SK-N-SH (cell line): ENCODE results near the gene GSTM4.

ENCODE experiments used
- ELF1 ChIP-seq: IDR thresholded peaks from 2 replicates; pipeline ENCODE4 v1.4.0; 2012
- EP300 ChIP-seq, 2 experiments: IDR thresholded peaks; 2 replicates each; pipeline versions ENCODE4 v1.4.0 to v1.6.1; 2012; ENCODE audit warnings: borderline replicate concordance in 1 of 2, low read depth in 1 of 2, low read length in 1 of 2
- EZH2phosphoT487 ChIP-seq: fragments of 200-600 bp; sonication (generic); IDR thresholded peaks from 2 replicates; pipeline ENCODE4 v1.6.1; 2017; ENCODE audit warnings: low read depth, mixed run types, mild to moderate bottlenecking, antibody characterized with exemption, moderate library complexity, borderline replicate concordance
- FOXJ3 ChIP-seq: sonication (generic); formaldehyde crosslinking; IDR thresholded peaks from 2 replicates; pipeline ENCODE4 v1.5.1; 2020; ENCODE audit warnings: mild to moderate bottlenecking, missing genetic modification reagents
- JUND ChIP-seq: IDR thresholded peaks from 2 replicates; pipeline ENCODE4 v1.4.0; 2012
- MXI1 ChIP-seq: IDR thresholded peaks from 2 replicates; pipeline ENCODE4 v1.6.1; 2012; ENCODE audit warnings: mild to moderate bottlenecking, low read depth, low read length, improper control_type of control experiment
- POLR2AphosphoS5 ChIP-seq: IDR thresholded peaks from 2 replicates; pipeline ENCODE4 v1.6.1; 2012; ENCODE audit warnings: low read depth, low read length
- RFX5 ChIP-seq: IDR thresholded peaks from 2 replicates; pipeline ENCODE4 v1.6.1; 2012; ENCODE audit warnings: mild to moderate bottlenecking, improper control_type of control experiment, low read length
- TCF12 ChIP-seq: IDR thresholded peaks from 2 replicates; pipeline ENCODE4 v1.4.0; 2012
- YY1 ChIP-seq: IDR thresholded peaks from 2 replicates; pipeline ENCODE4 v1.4.0; 2012; ENCODE audit warnings: low read depth, mild to moderate bottlenecking
- TF ChIP-seq, protein P1 (sequence below): fragments of 150-350 bp; IDR thresholded peaks from 2 replicates; pipeline ENCODE4 v1.6.1; 2017; ENCODE audit warnings: antibody characterized with exemption, low read length, low read depth, borderline replicate concordance
- TF ChIP-seq, protein P2 (sequence below): fragments of 200-600 bp; sonication (generic); IDR thresholded peaks from 2 replicates; pipeline ENCODE4 v1.6.1; 2017; ENCODE audit warnings: antibody characterized with exemption, mild to moderate bottlenecking, moderate library complexity
- TF ChIP-seq, protein P3 (sequence below): IDR thresholded peaks from 2 replicates; pipeline ENCODE4 v1.4.0; 2012; ENCODE audit warnings: low read depth
- TF ChIP-seq, protein P4 (sequence below): IDR thresholded peaks from 2 replicates; pipeline ENCODE4 v1.4.0; 2012; ENCODE audit warnings: low read depth, borderline replicate concordance

DNA sequence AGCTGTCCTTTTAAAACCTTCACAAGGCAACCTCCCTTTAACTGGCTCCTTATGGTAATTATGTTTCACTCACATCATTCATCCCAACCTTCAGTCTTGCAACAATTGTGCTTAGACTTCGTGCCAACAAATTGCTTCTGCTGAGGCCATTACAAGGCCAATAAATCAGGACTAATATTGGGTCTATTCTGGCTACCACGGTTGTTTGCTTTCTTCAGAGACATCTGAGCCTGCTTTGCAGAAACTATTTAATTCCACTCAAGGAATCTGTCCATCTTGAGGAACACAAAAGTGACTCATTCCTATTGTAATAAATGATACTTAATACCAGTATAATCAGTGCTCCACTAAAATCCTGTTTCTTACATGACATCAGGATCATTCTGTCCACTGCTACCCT, 2.6 kb upstream of the GSTM4 start:
- TF ChIP-seq JUND (no peak), POLR2AphosphoS5 (no peak), EZH2phosphoT487 (no peak), EP300 (IDR thresholded peaks at IDR 0.05; ENCODE audit: borderline replicate concordance in 1 of 2, low read depth in 1 of 2, low read length in 1 of 2) (no peak), MXI1 (no peak), RFX5 (no peak), TCF12 (peak; percentile 25; the same call in 1 of the 2 replicates), YY1 (no peak), FOXJ3 (no peak), ELF1 (no peak)
- TF ChIP-seq, protein P1, sequence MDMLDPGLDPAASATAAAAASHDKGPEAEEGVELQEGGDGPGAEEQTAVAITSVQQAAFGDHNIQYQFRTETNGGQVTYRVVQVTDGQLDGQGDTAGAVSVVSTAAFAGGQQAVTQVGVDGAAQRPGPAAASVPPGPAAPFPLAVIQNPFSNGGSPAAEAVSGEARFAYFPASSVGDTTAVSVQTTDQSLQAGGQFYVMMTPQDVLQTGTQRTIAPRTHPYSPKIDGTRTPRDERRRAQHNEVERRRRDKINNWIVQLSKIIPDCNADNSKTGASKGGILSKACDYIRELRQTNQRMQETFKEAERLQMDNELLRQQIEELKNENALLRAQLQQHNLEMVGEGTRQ, result no peak
- TF ChIP-seq, protein P2, sequence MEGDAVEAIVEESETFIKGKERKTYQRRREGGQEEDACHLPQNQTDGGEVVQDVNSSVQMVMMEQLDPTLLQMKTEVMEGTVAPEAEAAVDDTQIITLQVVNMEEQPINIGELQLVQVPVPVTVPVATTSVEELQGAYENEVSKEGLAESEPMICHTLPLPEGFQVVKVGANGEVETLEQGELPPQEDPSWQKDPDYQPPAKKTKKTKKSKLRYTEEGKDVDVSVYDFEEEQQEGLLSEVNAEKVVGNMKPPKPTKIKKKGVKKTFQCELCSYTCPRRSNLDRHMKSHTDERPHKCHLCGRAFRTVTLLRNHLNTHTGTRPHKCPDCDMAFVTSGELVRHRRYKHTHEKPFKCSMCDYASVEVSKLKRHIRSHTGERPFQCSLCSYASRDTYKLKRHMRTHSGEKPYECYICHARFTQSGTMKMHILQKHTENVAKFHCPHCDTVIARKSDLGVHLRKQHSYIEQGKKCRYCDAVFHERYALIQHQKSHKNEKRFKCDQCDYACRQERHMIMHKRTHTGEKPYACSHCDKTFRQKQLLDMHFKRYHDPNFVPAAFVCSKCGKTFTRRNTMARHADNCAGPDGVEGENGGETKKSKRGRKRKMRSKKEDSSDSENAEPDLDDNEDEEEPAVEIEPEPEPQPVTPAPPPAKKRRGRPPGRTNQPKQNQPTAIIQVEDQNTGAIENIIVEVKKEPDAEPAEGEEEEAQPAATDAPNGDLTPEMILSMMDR, result no peak
- TF ChIP-seq, protein P3, sequence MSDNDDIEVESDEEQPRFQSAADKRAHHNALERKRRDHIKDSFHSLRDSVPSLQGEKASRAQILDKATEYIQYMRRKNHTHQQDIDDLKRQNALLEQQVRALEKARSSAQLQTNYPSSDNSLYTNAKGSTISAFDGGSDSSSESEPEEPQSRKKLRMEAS, result no peak
- TF ChIP-seq, protein P4, sequence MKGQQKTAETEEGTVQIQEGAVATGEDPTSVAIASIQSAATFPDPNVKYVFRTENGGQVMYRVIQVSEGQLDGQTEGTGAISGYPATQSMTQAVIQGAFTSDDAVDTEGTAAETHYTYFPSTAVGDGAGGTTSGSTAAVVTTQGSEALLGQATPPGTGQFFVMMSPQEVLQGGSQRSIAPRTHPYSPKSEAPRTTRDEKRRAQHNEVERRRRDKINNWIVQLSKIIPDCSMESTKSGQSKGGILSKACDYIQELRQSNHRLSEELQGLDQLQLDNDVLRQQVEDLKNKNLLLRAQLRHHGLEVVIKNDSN, result no peak
